GM12878 (cell line): Measurements from ENCODE around the gene FNDC3B. TPM values are rescaled to one million over a fixed set of nuclear protein-coding genes. Genes with fewer than 3 reads are reported as not detected.
A peak's percentile ranks its signal among the peaks of the same experiment; 100 is the strongest.

Experiments used
- BRCA1 ChIP-seq: IDR thresholded peaks from 2 replicates; pipeline ENCODE4 v1.6.1; 2011; ENCODE audit warnings: low read depth, low read length, improper control_type of control experiment
- CHD2 ChIP-seq: IDR thresholded peaks from 2 replicates; pipeline ENCODE4 v1.6.1; 2011; ENCODE audit warnings: low read depth, low read length, improper control_type of control experiment, borderline replicate concordance
- EGR1 ChIP-seq, 2 experiments: IDR thresholded peaks; 1 replicate in 1 of 2; 2 replicates in 1 of 2; pipeline ENCODE4 v1.6.1; 2011 to 2012; ENCODE audit warnings: low read depth in 2 of 2, low read length in 2 of 2, borderline replicate concordance in 1 of 2, mild to moderate bottlenecking in 1 of 2, moderate library complexity in 1 of 2
- MAX ChIP-seq: IDR thresholded peaks from 2 replicates; pipeline ENCODE4 v1.6.1; 2012; ENCODE audit warnings: low read depth, low read length, improper control_type of control experiment
- MEF2B ChIP-seq: fragments of 450-650 bp; IDR thresholded peaks from 2 replicates; pipeline ENCODE4 v1.6.1; 2018; ENCODE audit warnings: mild to moderate bottlenecking, moderate library complexity; ENCODE audit not compliant: partially characterized antibody, poor library complexity, severe bottlenecking
- POLR2AphosphoS2 ChIP-seq: IDR thresholded peaks from 2 replicates; pipeline ENCODE4 v1.6.1; 2011; ENCODE audit warnings: low read depth, mild to moderate bottlenecking, low read length, improper control_type of control experiment, moderate library complexity
- RAD21 ChIP-seq: IDR thresholded peaks from 2 replicates; pipeline ENCODE4 v1.6.1; 2011; ENCODE audit warnings: mild to moderate bottlenecking, low read depth, low read length, moderate library complexity; ENCODE audit not compliant: insufficient read depth
- RUNX3 ChIP-seq: IDR thresholded peaks from 2 replicates; pipeline ENCODE4 v1.6.1; 2012; ENCODE audit warnings: low read length, inconsistent platforms
- SKIL ChIP-seq: fragments of 450-650 bp; IDR thresholded peaks from 2 replicates; pipeline ENCODE4 v1.6.1; 2017; ENCODE audit warnings: mild to moderate bottlenecking, low read depth, inconsistent platforms; ENCODE audit not compliant: poor library complexity, severe bottlenecking
- STAT1 ChIP-seq: fragments of 450-650 bp; conservative IDR thresholded peaks from 2 replicates; pipeline ENCODE4 v1.6.1; 2014; ENCODE audit warnings: antibody characterized with exemption, mild to moderate bottlenecking
- SUPT20H ChIP-seq: IDR thresholded peaks from 2 replicates; pipeline ENCODE4 v1.6.1; 2011; ENCODE audit warnings: low read depth, mild to moderate bottlenecking, low read length, moderate library complexity, borderline replicate concordance; ENCODE audit not compliant: control insufficient read depth
- TBL1XR1 ChIP-seq: IDR thresholded peaks from 2 replicates; pipeline ENCODE4 v1.6.1; 2012; ENCODE audit warnings: low read depth, low read length, improper control_type of control experiment
- ZBTB40 ChIP-seq: fragments of 450-650 bp; IDR thresholded peaks from 2 replicates; pipeline ENCODE4 v1.6.1; 2016; ENCODE audit warnings: mild to moderate bottlenecking, moderate library complexity, borderline replicate concordance
- ZNF217 ChIP-seq: fragments of 450-650 bp; IDR thresholded peaks from 2 replicates; pipeline ENCODE4 v1.6.1; 2017; ENCODE audit warnings: antibody characterized with exemption, mild to moderate bottlenecking
- ZNF592 ChIP-seq: fragments of 450-650 bp; IDR thresholded peaks from 2 replicates; pipeline ENCODE4 v1.6.1; 2017; ENCODE audit warnings: mild to moderate bottlenecking, moderate library complexity
- polyA plus RNA-seq, 11 experiments: library from polyadenylated mRNA; depleted of rRNA in 4 of 11; unstranded in 6 of 11; stranded (reverse) in 5 of 11; fragments of >200 nt; fragmentation: Nextera tagmentation in 4 of 11; fragmentation: Illumina TruSeq in 1 of 11; extraction: Ambion mirVana in 4 of 11; extraction: Trizol in 1 of 11; gene quantifications; 1 replicate in 1 of 11; 2 replicates in 10 of 11; pipeline versions ENCODE4 v1.2.1 to v1.2.3, GENCODE V29; 2011 to 2016; ENCODE audit warnings: inconsistent platforms in 2 of 11, missing spikeins in 2 of 11, low read depth in 1 of 11
- total RNA-seq, 4 experiments: library from RNA; depleted of rRNA in 3 of 4; stranded (reverse); fragments of >200 nt in 3 of 4; fragmentation: Illumina TruSeq in 1 of 4; extraction: Trizol in 1 of 4; gene quantifications; 2 replicates each; pipeline versions ENCODE4 v1.2.1 to v1.2.3, GENCODE V29; 2013 to 2021

The FNDC3B gene
- total and polyA plus RNA-seq, 10 of the 15 experiments (the other 5 are each of a cell fraction or from before 2014, with no cell fraction given): 7.9 to 35.0 (median 18.5) TPM

GRCh38 chr3:172154768-172155664, 115.6 kb downstream of the FNDC3B start (continued):
- TF ChIP-seq ZBTB40: no peak
- no peak for TF ChIP-seq TBL1XR1
- TF ChIP-seq SUPT20H: no peak
- no peak for TF ChIP-seq POLR2AphosphoS2
- peak in 1 of 2 experiments; percentile 8; a peak in 1 of 3 replicates for TF ChIP-seq EGR1 (IDR thresholded peaks at IDR 0.05; ENCODE audit: borderline replicate concordance in 1 of 2, low read depth in 2 of 2, low read length in 2 of 2)
- TF ChIP-seq ZNF592: no peak
- TF ChIP-seq RAD21: peak; percentile 41; the same call in 1 of the 2 replicates
- TF ChIP-seq STAT1: no peak
- TF ChIP-seq MAX: no peak
- peak; percentile 63 for TF ChIP-seq SKIL
- TF ChIP-seq BRCA1: no peak
- peak; percentile 56; the same call in 1 of the 2 replicates for TF ChIP-seq CHD2
- no peak for TF ChIP-seq ZNF217
- TF ChIP-seq MEF2B: peak; percentile 63
- TF ChIP-seq RUNX3: peak; percentile 96
